Esophagus squamous epithelium (tissue), 4 donors: Measurements from ENCODE around the gene PCDH9.

Source experiments
- CTCF ChIP-seq, 6 experiments: fragments of 450-650 bp in 4 of 6; fragments of 200-600 bp in 2 of 6; sonication (generic) in 2 of 6; IDR thresholded peaks; one replicate each; pipeline ENCODE4 v1.5.1; 2016 to 2019; ENCODE audit warnings: antibody characterized with exemption in 6 of 6, mild to moderate bottlenecking in 4 of 6, moderate library complexity in 4 of 6
- POLR2A ChIP-seq, 4 donors: fragments of 450-650 bp; IDR thresholded peaks; one replicate each; pipeline ENCODE4 v1.6.1; 2017; ENCODE audit warnings: antibody characterized with exemption in 4 of 4, mild to moderate bottlenecking in 4 of 4, moderate library complexity in 3 of 4

GRCh38 chr13:66952507-66952906, 277.6 kb downstream of the PCDH9 start:
- TF ChIP-seq CTCF (IDR thresholded peaks at IDR 0.05) = no peak
- TF ChIP-seq POLR2A (IDR thresholded peaks at IDR 0.05) = no peak
